Activated naive CD4-positive, alpha-beta T cell treated with anti-CD3 and anti-CD28 coated beads, Interleukin-2, amount 50 U/mL, for 24 hours (primary cell): ENCODE measurements around the gene PPP6C.
A peak's percentile ranks its signal among the peaks of the same experiment; 100 is the strongest.
"Not testable (repeated sequence)": the region's sequence is repeated elsewhere in the genome, so short reads cannot be mapped to it uniquely, and the experiment has no call there.

Experiments
- H3K27ac Mint-ChIP-seq: one replicate; pipeline ENCODE4 v1.8.0; 2021; ENCODE audit warnings: mild to moderate bottlenecking, mixed read lengths
- H3K27me3 Mint-ChIP-seq: one replicate; pipeline ENCODE4 v1.8.0; 2021; ENCODE audit warnings: mixed read lengths
- H3K36me3 Mint-ChIP-seq: one replicate; pipeline ENCODE4 v1.8.0; 2021; ENCODE audit warnings: mixed read lengths
- H3K4me1 Mint-ChIP-seq: one replicate; pipeline ENCODE4 v1.8.0; 2021; ENCODE audit warnings: mixed read lengths
- H3K4me3 Mint-ChIP-seq: one replicate; pipeline ENCODE4 v1.8.0; 2021; ENCODE audit warnings: mild to moderate bottlenecking, mixed read lengths
- H3K9me3 Mint-ChIP-seq: one replicate; pipeline ENCODE4 v1.8.0; 2021; ENCODE audit warnings: mixed read lengths

The PPP6C gene

GRCh38 chr9:125189361-125190289 lies at the start of gene PPP6C:
PPP6C (minus strand) TSS chr9:125189803; CDS start chr9:125189718, 85 bp downstream.
- no peaks in the 10 kb centered on the region for H3K27me3 Mint-ChIP-seq

GRCh38 chr9:125238915-125239446 lies 49.4 kb upstream of the PPP6C start:
- peak overlapping the region; percentile 75 for H3K27ac Mint-ChIP-seq
- peaks cover 44% of the 10 kb centered on the region for H3K36me3 Mint-ChIP-seq
- peak overlapping the region; percentile 99 for H3K4me3 Mint-ChIP-seq
- H3K4me1 Mint-ChIP-seq = peaks cover 51% of the 10 kb centered on the region
- no peaks in the 10 kb centered on the region for H3K27me3 Mint-ChIP-seq
- no peaks in the 10 kb centered on the region for H3K9me3 Mint-ChIP-seq

More at GRCh38 chr9:125189361-125190289, at the start of gene PPP6C:
- Mint-ChIP-seq H3K9me3 (no peaks in the 10 kb centered on the region), H3K36me3 (no peaks in the 10 kb centered on the region), H3K27ac (peak within 1 kb of the TSS; percentile 97), H3K4me3 (peak within 1 kb of the TSS; percentile 98), H3K4me1 (peaks cover 64% of the 10 kb centered on the region)

GRCh38 chr9:125238127-125238914 lies 48.7 kb upstream of the PPP6C start:
- H3K4me3 Mint-ChIP-seq = peak overlapping the region; percentile 99
- H3K4me1 Mint-ChIP-seq = peaks cover 51% of the 10 kb centered on the region
- H3K27ac Mint-ChIP-seq = peak overlapping the region; percentile 75
- H3K9me3 Mint-ChIP-seq = no peaks in the 10 kb centered on the region
- peaks cover 46% of the 10 kb centered on the region for H3K36me3 Mint-ChIP-seq
- no peaks in the 10 kb centered on the region for H3K27me3 Mint-ChIP-seq

GRCh38 chr9:125236520-125237159 lies 47.0 kb upstream of the PPP6C start:
- not testable (repeated sequence) for H3K27me3 Mint-ChIP-seq, H3K9me3 Mint-ChIP-seq
- peaks cover 50% of the 10 kb centered on the region for H3K36me3 Mint-ChIP-seq
- peak overlapping the region; percentile 79 for H3K27ac Mint-ChIP-seq
- peak overlapping the region; percentile 99 for H3K4me3 Mint-ChIP-seq
- H3K4me1 Mint-ChIP-seq = peaks cover 44% of the 10 kb centered on the region

- peak overlapping the region; percentile 99 for H3K4me3 Mint-ChIP-seq
- peaks cover 44% of the 10 kb centered on the region for H3K4me1 Mint-ChIP-seq
- no peaks in the 10 kb centered on the region for H3K27me3 Mint-ChIP-seq
- H3K36me3 Mint-ChIP-seq = peaks cover 46% of the 10 kb centered on the region
- H3K27ac Mint-ChIP-seq = peak overlapping the region; percentile 79
- H3K9me3 Mint-ChIP-seq = no peaks in the 10 kb centered on the region
Measured at GRCh38 chr9:125235804-125236519, 46.4 kb upstream of the PPP6C start.

GRCh38 chr9:125234099-125234498 lies 44.5 kb upstream of the PPP6C start:
- not testable (repeated sequence) for H3K9me3 Mint-ChIP-seq, H3K27ac Mint-ChIP-seq, H3K27me3 Mint-ChIP-seq
- Mint-ChIP-seq H3K4me1 (peaks cover 43% of the 10 kb centered on the region), H3K4me3 (peak overlapping the region; percentile 15), H3K36me3 (peaks cover 37% of the 10 kb centered on the region)

- H3K4me3 Mint-ChIP-seq = no peak overlapping the region
- H3K4me1 Mint-ChIP-seq = peaks cover 39% of the 10 kb centered on the region
- peak overlapping the region; percentile 83 for H3K27ac Mint-ChIP-seq
- H3K36me3 Mint-ChIP-seq = peaks cover 33% of the 10 kb centered on the region
- no peaks in the 10 kb centered on the region for H3K9me3 Mint-ChIP-seq
- H3K27me3 Mint-ChIP-seq = no peaks in the 10 kb centered on the region
Measured at GRCh38 chr9:125233678-125234077, 44.1 kb upstream of the PPP6C start.

GRCh38 chr9:125227761-125228160 lies 38.2 kb upstream of the PPP6C start:
- H3K36me3 Mint-ChIP-seq = peaks cover 4% of the 10 kb centered on the region
- H3K27me3 Mint-ChIP-seq = no peaks in the 10 kb centered on the region
- no peaks in the 10 kb centered on the region for H3K4me1 Mint-ChIP-seq
- H3K27ac Mint-ChIP-seq = no peak overlapping the region
- no peaks in the 10 kb centered on the region for H3K9me3 Mint-ChIP-seq
- no peak overlapping the region for H3K4me3 Mint-ChIP-seq

- H3K4me3 Mint-ChIP-seq, H3K4me1 Mint-ChIP-seq, H3K27ac Mint-ChIP-seq, H3K9me3 Mint-ChIP-seq, H3K36me3 Mint-ChIP-seq, H3K27me3 Mint-ChIP-seq: not testable (repeated sequence)
Measured at GRCh38 chr9:125224858-125225257, 35.3 kb upstream of the PPP6C start.

GRCh38 chr9:125218621-125219020 lies 29.0 kb upstream of the PPP6C start:
- Mint-ChIP-seq H3K36me3 (peaks cover 9% of the 10 kb centered on the region), H3K9me3 (no peaks in the 10 kb centered on the region), H3K27me3 (no peaks in the 10 kb centered on the region), H3K4me1 (no peaks in the 10 kb centered on the region), H3K4me3 (no peak overlapping the region), H3K27ac (no peak overlapping the region)

- H3K9me3 Mint-ChIP-seq = no peaks in the 10 kb centered on the region
- H3K36me3 Mint-ChIP-seq = peaks cover 17% of the 10 kb centered on the region
- H3K27me3 Mint-ChIP-seq = no peaks in the 10 kb centered on the region
- no peaks in the 10 kb centered on the region for H3K4me1 Mint-ChIP-seq
- no peak overlapping the region for H3K4me3 Mint-ChIP-seq
- H3K27ac Mint-ChIP-seq = no peak overlapping the region
Measured at GRCh38 chr9:125214186-125214585, 24.6 kb upstream of the PPP6C start.

- H3K9me3 Mint-ChIP-seq = no peaks in the 10 kb centered on the region
- no peak overlapping the region for H3K4me3 Mint-ChIP-seq
- H3K27me3 Mint-ChIP-seq = no peaks in the 10 kb centered on the region
- no peak overlapping the region for H3K27ac Mint-ChIP-seq
- H3K36me3 Mint-ChIP-seq = peaks cover 24% of the 10 kb centered on the region
- peaks cover 27% of the 10 kb centered on the region for H3K4me1 Mint-ChIP-seq
Measured at GRCh38 chr9:125204477-125204876, 14.9 kb upstream of the PPP6C start.

- Mint-ChIP-seq H3K27me3 (no peaks in the 10 kb centered on the region), H3K4me3 (no peak overlapping the region), H3K4me1 (peaks cover 34% of the 10 kb centered on the region), H3K27ac (peak overlapping the region; percentile 14), H3K9me3 (no peaks in the 10 kb centered on the region), H3K36me3 (peaks cover 19% of the 10 kb centered on the region)
Measured at GRCh38 chr9:125202846-125203618, 13.4 kb upstream of the PPP6C start.
